AG10803 (cell line): ENCODE results near the gene GNAS-AS1.

Experiments
- DNase-seq: peaks from one replicate; pipeline ENCODE4 v3.0.0; 2010; ENCODE audit warnings: low read depth
- H3K4me3 ChIP-seq: 2 replicates; pipeline ENCODE4 v1.5.1; 2011; ENCODE audit warnings: mild to moderate bottlenecking, low read length, control low read depth
- CTCF ChIP-seq: conservative IDR thresholded peaks from 2 replicates; pipeline ENCODE4 v1.5.1; 2011; ENCODE audit warnings: mild to moderate bottlenecking, low read length, control low read depth, inconsistent platforms

Gene GNAS-AS1

GRCh38 chr20:58772786-58773185 lies 77.9 kb downstream of the GNAS-AS1 start:
- H3K4me3 ChIP-seq = no peak overlapping the region
- no peak for DNase-seq
- TF ChIP-seq CTCF = no peak
